Gastroesophageal sphincter (tissue), 3 donors: Measurements from ENCODE around the gene ARHGEF3.

Experiments
- EP300 ChIP-seq: sonication (generic); formaldehyde crosslinking; IDR thresholded peaks from one replicate; pipeline ENCODE4 v1.6.1; 2017; ENCODE audit warnings: antibody characterized with exemption, mild to moderate bottlenecking
- POLR2A ChIP-seq, 2 donors: fragments of 450-650 bp; IDR thresholded peaks; one replicate each; pipeline ENCODE4 v1.6.1; 2017; ENCODE audit warnings: antibody characterized with exemption in 2 of 2, mild to moderate bottlenecking in 2 of 2, moderate library complexity in 1 of 2
- TF ChIP-seq, protein P1 (sequence below), 4 experiments: fragments of 200-600 bp in 2 of 4; fragments of 450-650 bp in 2 of 4; sonication (generic) in 1 of 4; IDR thresholded peaks; one replicate each; pipeline ENCODE4 v1.5.1; 2017 to 2019; ENCODE audit warnings: antibody characterized with exemption in 4 of 4, mild to moderate bottlenecking in 2 of 4, moderate library complexity in 2 of 4

- TF ChIP-seq, protein P1, sequence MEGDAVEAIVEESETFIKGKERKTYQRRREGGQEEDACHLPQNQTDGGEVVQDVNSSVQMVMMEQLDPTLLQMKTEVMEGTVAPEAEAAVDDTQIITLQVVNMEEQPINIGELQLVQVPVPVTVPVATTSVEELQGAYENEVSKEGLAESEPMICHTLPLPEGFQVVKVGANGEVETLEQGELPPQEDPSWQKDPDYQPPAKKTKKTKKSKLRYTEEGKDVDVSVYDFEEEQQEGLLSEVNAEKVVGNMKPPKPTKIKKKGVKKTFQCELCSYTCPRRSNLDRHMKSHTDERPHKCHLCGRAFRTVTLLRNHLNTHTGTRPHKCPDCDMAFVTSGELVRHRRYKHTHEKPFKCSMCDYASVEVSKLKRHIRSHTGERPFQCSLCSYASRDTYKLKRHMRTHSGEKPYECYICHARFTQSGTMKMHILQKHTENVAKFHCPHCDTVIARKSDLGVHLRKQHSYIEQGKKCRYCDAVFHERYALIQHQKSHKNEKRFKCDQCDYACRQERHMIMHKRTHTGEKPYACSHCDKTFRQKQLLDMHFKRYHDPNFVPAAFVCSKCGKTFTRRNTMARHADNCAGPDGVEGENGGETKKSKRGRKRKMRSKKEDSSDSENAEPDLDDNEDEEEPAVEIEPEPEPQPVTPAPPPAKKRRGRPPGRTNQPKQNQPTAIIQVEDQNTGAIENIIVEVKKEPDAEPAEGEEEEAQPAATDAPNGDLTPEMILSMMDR (IDR thresholded peaks at IDR 0.05), result no peak
- TF ChIP-seq EP300, result no peak
- no peak for TF ChIP-seq POLR2A (IDR thresholded peaks at IDR 0.05)
These were observed 17.2 kb downstream of the ARHGEF3 start for GRCh38 chr3:56784448-56785001.
